ENCODE results near the gene FRMD8.
A peak's percentile ranks its signal among the peaks of the same experiment; 100 is the strongest.

The FRMD8 gene

DNA sequence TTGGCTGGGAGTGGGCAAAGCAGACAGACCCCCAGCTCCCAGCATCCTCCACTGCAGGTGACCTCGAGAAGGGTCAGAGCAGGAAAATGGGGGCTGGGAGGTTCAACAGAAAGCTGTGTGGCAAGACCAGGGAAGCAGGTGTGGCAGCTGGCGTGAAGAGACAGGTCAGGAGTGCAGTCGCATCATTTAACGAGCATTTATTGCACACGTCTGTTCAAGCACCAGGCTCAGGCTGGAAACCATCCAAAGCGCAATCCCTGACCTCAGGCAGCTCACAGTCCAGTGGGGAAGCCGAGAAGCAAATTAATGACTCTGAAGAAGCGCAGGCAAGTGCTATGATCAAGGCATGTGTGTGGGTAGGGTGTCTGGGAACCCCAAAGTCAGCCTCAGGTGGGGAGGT is 11.4 kb upstream of the FRMD8 start:
- DNase-seq (ENCODE audit: low read depth), result no peak

DNA sequence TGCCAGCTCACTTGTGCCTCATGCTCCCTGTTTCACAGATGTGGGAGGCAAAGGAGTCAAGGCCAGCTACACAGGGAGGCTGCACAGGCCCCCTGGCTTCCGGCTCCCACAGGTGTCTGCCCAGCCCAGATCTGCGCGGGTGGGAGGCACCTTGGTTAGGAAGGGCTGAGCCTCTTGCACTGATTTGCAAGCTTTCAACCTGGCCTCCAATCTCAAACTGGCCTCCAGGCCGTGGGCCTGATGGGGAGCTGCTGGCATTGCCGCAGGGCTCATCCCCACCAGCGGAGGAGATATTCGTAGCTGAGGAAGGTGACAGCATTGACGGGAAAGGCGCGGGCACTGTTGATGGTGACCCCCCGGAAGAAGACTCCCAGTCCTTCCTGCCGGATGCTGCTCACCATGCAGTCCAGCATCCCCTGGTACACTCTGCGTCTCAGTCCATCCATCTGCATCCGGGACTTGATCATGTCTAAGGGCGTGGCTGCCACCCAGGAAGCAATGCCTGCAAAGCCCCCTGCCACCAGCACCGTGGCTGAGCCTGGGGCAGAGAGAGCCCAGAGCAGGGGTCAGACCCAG is 10.2 kb upstream of the FRMD8 start:
- no peak for DNase-seq (ENCODE audit: low read depth)

DNA sequence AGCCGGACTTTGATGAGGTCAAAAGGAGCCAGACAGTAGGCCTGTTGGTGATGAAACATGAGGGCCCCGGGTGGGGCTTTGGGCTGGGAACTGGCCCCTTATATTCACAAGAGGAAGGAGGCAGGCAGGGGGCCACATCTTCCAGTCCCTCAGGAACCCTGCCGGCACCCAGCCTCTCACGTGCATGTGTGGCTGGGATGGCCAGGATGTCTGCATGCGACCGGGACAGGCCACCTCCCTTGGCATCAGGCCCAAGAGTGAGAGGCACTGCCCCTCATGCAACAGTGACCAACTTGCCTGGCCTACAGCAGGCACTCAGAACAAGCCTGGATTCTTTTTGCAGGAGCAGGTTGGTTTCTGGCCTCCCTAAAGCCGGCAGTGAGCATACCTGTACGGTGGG is 9.4 kb upstream of the FRMD8 start:
- no peak for DNase-seq (ENCODE audit: low read depth)

DNA sequence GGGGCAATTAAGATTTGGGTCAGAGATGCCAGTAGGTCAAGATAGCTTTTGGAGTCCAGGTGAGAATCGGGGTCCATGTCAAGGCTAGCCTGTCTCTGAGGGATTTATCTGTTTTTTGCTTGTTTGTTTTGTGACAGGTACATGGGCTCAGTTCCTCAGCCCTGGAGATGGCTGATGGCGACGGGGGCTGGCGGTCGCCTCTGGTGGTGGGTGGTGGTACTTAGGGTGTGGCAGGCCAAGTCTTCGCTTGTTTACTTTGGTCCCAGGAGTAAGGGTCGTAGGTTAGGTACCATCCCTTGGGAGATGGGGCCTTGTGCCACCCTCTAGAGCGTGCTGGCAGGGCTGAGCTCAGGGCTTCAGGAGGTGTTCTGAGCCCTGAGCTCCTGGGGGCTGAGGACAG is 8.7 kb upstream of the FRMD8 start:
- DNase-seq (ENCODE audit: low read depth), result no peak

DNA sequence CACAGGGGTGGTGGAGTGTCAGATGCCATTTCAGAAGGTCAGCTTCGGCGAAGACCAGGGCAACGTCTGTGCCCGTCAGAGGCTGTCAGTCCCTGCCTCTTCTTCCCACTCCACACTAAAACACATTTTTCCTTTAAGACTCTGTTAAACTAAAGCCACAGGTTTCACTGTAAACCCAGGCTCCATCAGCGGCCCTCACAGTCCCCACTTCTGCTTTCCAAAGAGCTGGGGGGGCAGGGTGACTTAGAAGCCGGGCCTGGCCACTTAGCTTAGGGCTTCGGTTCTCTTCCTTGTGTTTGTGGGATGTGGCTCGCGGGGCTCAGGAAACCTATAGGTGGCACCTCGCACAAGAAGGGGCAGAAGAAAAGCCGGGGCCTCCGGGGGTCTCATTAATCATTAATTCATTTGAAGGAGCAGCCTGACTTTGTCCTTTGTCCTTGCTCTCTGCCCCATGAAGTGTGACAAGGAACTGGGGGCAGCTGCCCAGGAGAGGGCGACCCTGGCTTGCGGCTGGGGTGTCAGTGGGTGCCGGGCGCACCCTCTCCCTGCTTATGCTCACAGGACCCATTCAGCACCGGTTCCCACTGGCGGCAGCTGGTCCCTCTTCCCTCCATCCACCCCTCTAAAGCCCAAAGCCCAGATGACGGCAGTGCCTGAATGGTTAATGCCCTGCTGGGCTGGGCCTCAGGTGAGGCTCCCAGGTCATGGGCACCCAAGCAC is 8.1 kb upstream of the FRMD8 start:
- DNase-seq (ENCODE audit: low read depth), result no peak

DNA sequence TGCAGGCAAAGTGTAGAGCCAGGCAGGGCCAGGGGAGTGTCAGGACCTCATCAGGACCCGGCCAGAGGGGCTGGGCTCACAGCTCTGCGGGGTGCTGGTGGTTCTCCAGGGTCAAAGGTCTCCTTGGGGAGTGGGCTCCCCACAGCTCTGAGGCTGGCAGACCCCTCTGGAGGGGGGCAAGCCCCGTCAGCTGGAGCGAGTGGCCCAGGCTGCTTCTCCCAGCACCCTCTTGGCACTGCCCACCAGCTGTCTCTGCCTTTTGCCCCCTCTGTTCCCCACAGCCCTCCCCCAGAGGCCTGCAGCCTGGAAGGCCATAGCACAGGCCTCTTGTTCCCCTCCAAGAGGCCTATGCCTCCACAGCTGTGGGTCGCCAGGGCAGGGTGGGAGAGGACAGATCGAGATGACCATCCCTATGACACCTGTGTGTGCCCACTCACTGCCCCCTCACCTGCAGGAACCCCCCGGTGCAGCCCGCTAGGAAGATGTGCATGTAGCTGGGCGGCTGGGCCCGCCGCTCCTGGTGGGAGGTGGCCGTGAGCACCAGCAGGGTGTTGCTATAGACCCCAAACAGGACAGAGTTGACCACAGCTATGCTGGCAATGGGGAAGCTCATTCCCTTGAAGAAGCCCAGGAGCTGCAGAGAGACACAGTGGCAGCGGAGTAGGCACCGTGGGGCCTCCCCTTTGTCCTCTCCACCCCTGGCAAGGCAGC is 7.4 kb upstream of the FRMD8 start:
- no peak for DNase-seq (ENCODE audit: low read depth)

DNA sequence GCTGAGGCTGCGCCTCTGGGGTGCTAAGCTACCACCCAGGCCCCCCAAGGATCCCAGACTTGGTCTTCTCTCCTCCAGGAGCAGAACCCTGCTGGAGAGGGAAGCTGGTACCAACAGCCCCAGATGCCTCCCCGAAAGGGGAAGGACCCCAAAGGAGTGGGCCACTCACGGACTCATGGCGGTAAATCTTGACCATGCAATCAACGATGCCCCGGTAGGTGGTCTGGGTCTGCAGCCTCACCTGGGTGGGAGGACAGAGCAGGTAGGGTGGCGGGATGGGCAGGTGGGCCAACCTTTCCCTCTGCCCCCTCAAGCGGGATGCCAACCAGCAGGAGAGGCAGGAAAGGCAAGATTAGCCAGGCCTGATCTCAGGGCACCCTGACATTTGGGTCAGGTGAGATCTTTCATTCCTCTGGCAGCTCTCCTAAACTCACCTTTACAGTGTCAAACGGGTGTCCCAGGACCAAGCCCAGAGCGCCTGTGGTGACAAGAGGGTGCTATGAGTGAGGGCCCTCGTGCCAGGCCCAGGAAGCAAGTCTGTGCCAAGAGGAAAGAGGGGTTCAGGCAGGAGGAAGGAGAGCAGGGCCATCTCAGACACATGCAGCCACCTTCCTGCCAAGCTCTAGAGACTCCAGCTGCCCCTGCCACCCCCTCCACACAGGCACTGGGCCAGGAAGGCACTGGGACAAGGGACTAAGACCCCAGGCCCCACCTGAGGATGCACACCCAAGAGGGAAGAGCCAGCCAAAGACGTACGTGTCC is 6.6 kb upstream of the FRMD8 start:
- no peak for DNase-seq (ENCODE audit: low read depth)

DNA sequence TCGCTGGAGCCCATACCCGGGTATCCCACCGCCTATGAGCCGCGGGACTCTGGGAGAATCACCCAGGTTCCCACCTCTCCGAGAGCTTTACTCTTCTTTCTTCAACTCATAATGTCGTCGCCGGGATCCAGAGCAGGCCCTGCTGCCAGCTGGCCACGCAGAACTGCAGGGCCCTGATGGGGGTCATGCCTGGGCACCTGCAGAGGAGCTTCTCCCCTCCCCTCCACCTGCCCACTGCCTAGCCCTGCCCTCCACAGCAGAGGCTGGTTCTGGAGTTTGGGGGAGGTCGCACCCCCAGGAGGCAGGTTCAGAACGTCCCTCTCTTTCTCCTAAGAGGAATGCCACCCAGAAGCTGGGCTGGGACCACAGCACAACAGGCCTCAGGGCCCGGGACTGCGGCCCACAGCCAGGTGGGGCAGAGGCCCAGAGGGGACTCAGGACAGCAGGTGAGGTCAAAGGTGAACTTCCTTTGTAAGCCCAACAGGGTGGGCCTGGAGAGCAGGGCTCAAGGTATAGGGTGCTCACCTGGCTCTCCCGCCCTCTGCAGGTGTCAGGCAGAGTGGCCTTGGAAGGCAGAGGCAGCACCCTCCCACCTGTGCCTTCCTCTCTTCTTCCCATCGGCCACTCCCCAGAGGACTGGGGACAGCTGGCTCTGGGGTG is 5.8 kb upstream of the FRMD8 start:
- no peak for DNase-seq (ENCODE audit: low read depth)

DNA sequence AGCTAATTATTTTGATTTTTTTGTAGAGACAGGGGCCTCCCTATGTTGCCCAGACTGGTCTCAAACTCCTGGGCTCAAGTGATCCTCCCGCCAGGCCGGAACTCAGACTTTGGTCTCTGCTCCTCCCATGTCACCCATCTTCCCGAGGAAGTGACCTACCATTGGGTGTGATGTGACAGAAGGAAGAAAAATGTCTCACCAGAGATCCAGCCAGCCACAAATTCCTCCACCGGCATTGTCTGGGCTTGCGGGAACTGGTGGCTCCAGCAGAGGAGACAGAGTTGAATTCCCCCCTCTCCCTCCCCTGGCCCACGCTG is 4.8 kb upstream of the FRMD8 start:
- peak; percentile 58 for DNase-seq (ENCODE audit: low read depth)

DNA sequence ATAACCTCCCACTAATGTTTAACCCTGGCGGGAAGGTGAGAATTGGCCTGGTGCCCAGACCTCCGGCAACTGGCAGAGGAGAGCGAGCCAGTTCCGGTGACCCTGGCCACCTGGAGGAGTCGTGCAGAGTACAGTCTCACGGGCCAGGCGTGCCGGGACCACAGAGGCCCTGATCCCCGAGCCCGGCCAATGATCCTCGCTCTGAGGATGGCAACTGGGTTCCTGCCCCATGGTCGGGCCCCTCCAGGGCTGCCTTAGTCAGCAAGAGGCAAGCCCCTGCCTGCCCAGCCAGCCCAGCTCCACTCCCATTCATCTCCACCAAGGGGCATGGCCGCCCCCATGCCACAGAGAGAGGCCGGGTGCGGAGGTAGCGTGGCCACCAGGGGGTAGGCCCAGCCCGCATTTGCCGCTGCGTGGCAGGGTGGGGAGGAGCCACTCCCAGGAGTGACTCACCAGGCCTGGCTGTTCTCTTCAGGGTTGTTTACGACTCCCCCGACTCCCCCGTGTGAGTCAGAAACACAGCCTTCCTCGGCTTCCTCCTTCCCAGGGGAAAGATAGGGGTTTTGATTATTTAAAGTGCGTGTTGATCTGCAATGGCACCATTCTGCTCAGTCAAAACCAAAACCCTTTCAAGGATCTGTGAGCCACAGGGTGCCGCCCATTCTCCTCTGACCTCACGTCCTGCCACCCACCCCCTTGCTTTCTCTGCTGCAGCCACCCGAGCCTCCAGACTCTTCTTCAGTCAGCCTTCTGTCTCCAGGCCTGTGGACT is 4.2 kb upstream of the FRMD8 start, which contains the start of gene SLC25A45:
SLC25A45 (minus strand) TSS at position 614 of the 771 bp plus-strand sequence. CDS start 695 bp downstream, outside the sequence.
- peak; percentile 99 for DNase-seq (ENCODE audit: low read depth)

DNA sequence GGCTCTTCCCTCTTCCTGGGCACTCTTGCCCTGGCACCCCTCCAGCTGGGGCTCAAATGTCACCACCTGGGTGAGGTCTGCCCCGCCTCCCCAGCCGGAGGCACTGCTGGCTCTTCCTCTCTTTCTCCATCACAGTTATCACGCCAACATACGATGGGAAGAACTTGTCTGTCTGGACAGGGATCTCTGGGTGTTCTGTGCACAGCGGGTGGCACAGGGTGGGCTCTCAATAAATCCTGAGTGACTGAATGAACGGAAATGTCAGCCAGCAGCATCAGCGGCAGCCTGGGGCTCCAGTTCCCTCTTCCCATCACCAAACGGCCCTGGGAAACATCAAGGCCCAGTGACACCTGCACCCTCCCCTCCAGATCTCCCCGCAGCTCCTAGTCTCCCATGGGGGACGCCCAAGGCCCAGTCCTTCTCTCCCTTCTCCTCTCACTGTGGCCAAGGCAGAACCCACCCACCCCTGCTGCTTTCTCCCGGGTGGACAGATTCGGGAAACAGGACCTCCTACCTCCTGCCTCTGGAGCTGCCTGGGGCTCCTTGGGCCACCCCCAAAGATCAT is 3.6 kb upstream of the FRMD8 start:
- no peak for DNase-seq (ENCODE audit: low read depth)

DNA sequence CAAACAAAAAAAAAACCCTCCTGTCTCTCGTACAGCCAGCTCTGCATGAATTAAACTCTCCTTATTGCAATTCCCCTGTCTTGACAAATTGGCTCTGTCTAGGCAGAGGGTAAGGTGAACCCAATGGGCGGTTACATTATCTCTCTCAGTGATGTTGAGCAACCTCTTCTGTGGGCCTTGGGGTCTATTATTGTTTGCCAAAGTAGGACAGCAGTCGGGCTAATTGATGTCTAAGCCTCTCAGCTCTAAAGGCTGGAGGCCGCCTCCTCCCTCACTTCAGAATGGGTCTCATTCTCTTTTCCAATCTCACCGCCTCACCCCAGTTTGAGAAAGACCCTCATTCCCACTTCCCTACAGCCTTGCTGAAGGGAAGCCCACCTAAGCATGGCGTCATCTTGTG is 2.7 kb upstream of the FRMD8 start:
- DNase-seq (ENCODE audit: low read depth), result no peak

DNA sequence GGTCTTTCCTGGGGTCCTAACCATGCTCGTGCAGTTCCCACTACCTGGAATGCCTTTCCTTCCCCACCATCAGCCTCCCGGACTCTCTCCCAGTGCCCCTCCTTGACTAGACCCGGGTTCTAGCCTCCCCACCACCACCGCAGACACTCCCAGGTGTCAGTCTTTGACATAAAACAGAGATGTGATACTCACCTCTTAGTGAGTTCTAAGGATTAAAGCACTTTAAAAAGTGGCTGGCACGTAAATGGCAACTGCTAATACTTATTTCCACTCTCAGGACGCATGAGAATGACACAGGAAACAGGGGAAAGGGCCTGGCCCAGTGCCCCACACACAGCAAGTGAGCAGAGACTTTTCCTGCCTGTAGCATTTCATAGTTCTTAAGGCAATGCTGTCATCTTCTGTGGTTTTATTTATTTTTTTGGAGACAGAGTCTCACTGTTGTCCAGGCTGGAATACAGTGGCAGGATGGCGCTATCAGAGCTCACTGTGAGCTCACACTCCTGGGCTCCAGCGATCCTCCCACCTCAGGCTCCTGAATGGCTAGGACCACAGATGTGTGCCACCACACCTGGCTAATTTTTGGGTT is 2.0 kb upstream of the FRMD8 start:
- no peak for DNase-seq (ENCODE audit: low read depth)

DNA sequence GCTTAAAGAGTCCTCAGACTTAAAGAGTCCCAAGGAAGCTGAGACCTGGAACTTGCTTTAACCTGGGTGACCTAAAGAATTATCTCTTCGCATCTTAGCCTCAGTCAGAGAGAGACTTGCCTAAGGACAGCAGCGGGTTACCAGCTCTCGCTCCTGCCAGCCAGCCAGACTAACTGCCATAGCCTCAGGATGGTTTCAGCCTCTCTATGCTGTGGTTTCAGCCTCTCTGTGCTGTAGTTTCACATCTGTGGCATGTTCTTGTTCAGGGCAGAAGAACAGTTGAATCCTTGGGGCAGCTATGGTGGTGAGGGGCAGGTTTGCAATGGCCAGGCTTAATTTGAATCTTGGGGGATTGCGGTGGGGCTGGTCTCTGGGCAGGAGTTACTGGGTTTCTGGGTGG is 2.3 kb downstream of the FRMD8 start:
- no peak for DNase-seq (ENCODE audit: low read depth)

DNA sequence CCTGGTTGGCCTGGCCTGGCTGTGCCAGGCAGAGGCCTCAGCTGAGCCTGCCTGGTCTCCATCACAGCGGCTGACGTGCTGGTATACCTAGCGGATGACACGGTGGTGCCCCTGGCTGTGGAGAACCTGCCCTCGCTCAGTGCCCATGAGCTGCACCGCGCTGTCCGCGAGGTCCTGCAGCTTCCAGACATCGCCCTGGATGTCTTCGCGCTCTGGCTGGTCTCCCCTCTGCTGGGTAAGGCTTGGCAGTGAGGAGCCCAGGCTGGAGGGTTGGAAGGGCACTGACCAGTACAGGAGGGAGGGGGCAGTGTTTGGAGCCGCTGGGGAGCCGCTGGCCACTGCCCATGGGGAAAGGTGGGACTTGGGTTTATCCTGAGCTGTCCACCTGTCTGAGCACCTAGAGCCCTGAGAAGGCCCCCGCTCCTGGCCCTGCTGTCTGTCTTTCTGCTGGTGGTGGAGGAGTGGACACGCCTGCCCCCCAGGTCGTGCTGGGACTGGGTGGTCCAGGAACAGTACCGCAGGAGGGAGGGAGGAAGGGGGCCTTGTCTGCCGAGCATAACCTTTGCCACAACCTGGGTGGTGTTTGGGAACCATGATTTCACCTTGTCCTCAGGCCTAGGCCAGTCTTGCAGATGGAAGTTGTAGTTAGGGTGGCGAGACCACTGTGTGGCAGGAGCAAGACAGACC is 3.0 kb downstream of the FRMD8 start:
- no peak for DNase-seq (ENCODE audit: low read depth)

DNA sequence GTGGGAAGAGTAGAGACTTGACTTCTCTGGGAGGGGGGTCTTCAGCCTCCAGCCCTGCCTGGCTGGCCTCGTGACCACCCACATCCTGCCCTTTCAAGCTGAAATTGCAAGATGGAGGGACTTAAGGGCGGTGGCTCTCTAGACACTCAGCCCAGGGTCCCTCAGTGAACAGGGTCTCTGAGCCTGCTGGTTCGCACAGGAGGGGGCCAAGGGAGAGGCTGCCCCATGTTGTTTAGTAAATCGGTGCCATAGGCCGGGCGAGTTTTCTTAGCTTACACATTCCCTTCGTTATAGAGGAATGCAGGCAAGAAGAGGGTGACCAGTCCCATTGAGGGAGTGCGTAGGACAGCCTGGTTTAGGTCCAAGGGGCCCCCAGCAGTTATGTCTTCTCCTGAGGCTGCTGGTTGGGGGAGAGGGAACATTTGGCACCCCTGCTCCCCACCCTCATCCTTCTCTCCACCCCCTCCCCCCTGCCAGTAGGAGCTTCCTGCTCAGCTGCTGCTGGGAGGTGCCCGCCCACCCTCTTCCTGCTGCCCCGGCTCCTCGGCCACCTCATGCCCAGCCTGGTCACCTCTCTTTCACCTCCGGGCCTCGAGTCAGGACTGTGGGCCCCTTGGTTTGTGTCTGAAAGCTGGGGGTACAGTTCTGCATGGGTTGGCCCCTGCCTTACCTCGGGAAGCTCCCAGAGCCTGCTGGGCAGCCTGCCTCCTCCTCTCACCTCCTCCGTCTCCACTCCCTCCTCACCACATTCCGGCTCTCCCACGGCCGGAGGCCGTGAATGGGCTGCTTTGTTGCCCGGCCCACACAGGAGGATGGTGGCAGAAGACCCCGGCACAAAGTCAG is 3.9 kb downstream of the FRMD8 start:
- no peak for DNase-seq (ENCODE audit: low read depth)

DNA sequence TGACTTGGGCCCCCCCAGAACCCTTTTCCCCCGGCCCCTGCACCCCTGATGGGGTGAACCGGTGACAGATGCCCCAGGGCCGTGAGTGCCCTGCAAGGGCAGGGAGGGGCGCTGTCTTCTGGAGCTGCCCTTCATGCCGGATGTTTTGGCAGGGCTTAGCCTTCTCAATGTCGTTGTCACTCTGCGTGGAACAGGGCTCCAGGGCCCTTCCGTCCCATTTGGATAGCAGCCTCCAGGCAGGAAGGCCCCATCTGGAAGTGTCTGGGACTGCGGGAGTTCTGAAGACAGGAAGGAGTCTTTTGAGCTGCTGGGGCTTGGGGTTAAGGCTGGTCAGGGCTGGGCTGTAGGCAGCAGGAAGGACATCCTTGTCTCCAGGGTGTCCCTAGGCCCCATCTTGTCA is 4.6 kb downstream of the FRMD8 start:
- DNase-seq (ENCODE audit: low read depth), result no peak

DNA sequence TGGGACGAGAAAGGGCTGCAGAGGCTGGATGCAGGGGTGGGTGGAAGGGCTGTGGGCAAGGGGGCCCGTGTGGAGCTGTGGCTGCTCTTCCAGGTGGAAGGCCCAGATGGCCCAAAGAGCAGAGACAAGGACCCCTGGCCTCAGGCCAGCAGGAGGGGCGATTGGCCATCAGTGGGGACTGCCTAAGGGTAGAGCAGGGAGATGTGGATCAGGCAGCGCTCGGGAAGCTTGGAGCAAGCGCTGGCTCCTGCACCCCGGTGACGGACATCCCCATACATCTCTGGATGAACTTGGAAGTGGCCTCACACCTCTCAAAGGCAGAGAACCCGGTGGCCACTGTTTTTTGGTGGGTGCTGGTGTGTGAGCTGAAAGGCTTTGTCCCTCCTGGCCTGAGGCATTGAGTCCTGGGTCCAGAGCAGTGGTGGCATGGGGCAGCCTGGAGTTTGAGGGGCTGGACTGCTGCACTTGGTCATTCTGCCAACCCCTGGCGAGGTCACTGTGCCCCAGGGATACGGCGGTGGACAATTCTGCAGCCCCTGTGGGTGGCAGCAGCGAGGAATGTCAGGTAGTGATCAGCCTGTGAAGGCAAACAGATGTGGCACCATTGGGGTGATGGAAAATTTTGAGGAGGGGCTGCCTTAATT is 5.9 kb downstream of the FRMD8 start:
- no peak for DNase-seq (ENCODE audit: low read depth)

DNA sequence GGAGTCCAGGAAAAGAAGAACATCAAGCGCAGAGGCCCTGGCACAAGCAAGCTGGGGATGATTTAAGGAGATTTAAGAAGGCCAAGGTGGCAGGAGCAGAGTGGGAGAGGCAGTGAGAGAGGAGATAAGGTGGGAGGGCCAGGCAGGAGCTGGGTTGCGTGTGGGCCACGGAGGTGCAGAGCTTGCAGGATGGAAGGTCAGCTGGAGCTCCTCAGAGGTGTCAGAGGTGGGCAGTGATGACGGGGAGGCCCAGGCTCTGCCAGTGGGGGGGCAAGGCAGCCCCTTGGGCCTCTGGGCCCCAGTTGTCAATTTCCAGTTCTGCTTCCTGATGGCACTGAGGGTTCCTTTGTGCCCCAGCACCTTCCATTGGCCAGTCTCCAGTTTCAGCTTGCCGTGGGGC is 6.5 kb downstream of the FRMD8 start:
- DNase-seq (ENCODE audit: low read depth), result no peak
